GM21723 (cell line): ENCODE measurements around the gene MBD3L5.
"Not testable (repeated sequence)": the region's sequence is repeated elsewhere in the genome, so short reads cannot be mapped to it uniquely, and the experiment has no call there.

Experiments
- ATAC-seq: cut with Tn5 transposase; IDR thresholded peaks from one replicate; pipeline ENCODE4 v1.9.1; 2021; ENCODE audit warnings: mild to moderate bottlenecking, moderate library complexity; ENCODE audit not compliant: unreplicated experiment

The MBD3L5 gene

DNA sequence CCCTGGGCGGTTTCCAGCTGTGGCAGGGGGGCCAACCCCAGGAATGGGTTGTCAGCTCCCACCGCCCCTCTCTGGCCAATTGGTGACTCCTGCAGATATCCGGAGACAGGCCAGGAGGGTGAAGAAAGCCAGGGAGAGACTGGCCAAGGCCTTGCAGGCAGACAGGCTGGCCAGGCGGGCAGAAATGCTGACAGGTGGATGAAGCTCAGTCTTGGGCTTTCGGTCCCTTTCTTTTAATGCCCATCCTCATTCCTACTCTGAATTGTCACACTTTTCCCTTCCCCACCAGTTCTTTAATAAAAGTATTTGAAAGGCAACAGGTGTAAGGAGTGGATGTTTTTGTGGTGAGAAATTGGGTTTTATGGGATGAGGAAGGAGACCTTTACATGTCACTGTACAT, 21.0 kb downstream of the MBD3L5 start:
- ATAC-seq: not testable (repeated sequence)

DNA sequence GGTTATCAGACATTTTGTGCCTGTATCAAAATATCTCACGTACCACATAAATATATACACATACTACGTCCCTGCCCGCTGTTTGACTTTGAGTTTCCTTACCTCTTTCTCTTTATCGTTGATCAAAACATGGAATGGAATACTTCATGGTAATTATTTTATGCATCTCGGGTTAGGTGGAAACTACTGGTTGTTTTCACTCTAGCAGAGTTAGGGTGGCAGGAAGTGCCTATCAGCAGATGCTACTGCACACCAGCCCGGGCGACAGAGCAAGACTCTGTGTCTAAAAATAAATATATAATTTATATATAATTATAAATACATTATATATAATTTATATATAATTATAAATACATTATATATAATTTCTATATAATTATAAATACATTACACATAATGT, 22.5 kb downstream of the MBD3L5 start:
- ATAC-seq: not testable (repeated sequence)

DNA sequence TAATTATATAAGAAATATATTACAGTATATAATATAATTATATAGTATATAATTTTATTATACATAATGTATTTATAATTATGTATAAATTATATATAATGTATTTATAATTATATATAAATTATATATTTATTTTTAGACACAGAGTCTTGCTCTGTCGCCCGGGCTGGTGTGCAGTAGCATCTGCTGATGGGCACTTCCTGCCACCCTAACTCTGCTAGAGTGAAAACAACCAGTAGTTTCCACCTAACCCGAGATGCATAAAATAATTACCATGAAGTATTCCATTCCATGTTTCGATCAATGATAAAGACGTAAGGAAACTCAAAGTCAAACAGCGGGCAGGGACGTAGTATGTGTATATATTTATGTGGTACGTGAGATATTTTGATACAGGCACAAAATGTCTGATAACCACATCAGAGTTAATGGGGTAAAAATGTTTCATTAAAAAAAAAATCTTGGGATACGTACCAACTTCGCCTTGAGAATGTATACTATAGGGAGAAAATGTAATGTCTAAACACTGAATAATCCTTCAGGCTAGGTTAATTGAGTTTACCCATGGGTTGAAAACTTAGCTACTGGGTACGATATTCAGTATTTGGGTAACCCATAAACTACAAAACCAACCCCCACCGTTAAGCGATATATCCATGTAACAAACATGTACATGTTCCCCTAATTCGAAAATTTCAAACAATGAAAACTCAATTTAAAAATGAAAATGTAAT, 24.4 kb downstream of the MBD3L5 start:
- ATAC-seq: not testable (repeated sequence)

DNA sequence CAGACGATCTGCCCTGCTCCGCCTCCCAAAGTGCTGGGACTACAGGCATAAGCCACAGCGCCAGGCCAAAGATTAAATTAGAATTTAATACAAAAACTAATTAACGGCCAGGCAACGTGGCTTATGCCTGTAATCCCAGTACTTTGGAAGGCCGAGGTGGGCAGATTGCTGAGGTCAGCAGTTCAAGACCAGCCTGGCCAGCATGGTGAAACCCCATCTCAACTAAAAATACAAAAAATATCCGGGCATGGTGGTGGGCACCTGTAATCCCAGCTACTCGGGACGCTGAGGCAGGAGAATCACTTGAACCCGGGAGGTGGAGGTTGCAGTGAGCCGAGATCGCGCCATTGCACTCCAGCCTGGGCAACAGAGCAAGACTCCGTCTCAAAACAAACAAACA, 25.3 kb downstream of the MBD3L5 start:
- ATAC-seq: not testable (repeated sequence)

DNA sequence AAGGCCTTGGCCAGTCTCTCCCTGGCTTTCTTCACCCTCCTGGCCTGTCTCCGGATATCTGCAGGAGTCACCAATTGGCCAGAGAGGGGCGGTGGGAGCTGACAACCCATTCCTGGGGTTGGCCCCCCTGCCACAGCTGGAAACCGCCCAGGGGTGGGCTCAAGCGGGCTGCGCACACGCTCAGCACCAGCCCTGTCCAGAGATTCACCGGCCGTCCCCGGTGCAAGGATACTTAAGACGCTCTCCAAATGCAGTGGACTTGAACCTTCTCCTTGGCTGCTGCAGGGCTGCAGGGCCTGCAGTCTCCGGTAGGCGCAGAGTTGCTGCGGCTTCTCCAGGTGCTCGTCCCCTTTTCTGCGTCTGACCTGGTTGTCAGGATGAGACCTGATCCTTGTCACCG, 26.0 kb downstream of the MBD3L5 start:
- ATAC-seq: not testable (repeated sequence)

DNA sequence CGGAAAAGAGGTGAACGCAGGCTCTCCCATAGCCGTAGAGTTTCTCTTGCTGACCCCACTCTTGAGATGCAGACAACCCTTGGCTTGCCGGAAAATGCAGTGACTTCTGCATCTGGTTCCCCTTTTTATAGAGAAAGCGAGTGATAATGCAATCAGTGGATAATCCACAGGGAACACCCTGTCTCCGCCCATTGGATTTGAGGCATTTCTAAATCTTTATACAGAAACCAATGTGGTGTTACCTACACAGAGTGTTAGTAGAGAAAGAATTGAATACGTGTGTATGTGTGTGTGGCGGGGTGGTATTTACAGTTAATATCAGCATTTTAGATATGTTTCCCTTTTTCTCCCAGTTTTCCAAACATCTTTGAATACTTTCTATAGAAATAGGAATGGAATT, 28.2 kb downstream of the MBD3L5 start, which contains the start of gene MBD3L3:
MBD3L3 (minus strand) TSS at position 101 of the 400 bp plus-strand sequence; CDS start at position 30, 71 bp downstream.
- not testable (repeated sequence) for ATAC-seq

DNA sequence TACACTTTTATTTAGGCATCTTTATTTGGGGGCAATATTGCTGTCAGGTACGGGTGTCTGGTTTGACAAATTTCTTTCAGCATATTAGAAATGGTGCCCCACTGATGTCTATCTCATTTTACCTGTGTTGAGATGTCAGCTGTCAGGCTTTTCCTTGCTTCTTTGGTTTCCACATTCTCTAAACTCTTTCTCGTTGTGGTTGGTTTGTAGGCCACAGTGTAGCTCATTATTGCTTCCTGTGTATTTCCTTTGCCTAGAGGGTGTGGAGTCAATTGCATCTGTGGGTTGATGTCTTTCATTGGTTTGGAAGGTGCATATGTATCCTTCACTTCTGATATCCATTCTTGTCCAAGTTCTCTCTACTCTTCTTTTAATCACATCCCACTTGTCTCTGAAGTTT, 29.6 kb downstream of the MBD3L5 start:
- ATAC-seq: not testable (repeated sequence)

DNA sequence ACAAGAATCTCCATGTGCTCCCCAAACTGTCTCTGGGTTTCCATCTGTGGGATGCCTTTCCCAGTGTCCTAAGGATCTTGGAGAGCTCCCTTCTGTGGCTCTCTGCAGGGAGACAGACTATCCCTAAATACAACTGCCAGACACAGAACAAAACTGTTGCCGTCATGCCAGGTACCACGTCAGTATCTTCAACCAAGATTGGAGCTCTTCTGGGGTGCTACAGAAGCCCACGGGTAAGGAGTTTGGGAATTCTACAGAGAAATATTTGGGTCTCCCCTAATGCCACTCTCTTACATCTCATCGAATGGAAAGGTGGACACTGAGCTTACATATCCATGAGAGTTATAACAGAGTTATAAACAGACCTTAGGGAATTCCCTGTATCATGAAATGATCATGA, 33.0 kb downstream of the MBD3L5 start:
- ATAC-seq: no peak

DNA sequence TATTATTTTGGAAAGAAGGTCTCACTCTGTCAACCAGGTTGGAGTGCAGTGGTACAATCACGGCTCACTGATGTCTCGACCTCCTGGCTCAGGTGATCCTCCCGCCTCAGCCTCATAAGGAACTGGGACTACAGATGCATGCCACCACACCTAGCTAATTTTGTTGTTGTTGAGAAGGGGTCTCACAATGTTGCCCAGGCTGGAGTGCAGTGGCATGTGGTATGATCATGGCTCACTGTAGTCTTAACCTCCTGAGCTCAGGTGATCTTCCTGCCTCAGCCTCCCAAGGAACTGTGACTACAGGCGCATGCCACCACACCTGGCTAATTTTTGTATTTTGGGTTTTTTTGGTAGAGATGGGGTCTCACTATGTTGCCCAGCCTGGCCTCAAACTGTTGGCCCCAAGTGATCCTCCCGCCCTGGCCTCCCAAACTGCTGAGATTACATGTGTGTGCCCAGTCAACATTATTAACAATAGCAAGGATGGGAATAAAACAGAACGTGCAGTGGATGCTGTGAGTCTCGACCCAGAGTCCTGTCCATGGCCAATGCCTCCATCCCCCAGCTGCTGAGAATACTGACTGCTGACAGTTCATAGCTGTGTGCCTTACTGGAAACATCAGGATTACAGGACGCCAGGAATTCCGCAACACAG, 33.5 kb downstream of the MBD3L5 start:
- no peak for ATAC-seq

DNA sequence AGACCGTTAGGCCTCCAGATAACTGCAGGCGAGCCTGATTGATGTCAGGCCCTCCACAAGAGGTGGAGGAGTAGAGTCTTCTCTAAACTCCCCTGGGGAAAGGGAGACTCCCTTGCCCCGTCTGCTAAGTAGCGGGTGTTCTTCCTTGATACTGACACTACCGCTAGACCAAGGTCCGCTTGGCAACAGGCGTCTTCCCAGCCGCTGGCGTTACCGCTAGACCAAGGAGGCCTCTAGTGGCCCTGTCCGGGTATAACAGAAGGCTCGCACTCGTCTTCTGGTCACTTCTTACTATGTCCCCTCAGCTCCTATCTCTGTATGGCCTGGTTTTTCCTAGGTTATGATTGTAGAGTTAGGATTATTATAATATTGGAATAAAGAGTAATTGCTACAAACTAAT, 36.7 kb downstream of the MBD3L5 start:
- ATAC-seq: not testable (repeated sequence)

DNA sequence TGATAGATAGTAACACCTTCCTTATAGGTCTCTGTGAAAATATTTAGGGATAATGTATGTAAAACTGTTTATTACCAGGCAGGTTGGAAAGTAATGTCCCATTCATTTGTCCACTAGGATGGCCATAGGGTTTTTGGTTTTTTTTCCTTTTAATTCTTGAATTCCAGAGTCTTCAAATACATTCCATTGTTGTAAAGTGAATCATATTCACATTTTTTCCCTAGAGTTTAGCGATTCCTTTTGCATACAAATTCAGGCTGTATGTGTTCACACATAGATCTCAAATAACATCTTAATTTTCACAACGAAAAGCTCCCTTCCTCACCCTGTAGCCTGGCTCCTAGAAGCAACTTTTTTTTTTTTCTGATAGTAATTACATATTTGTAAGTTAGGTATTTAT, 37.3 kb downstream of the MBD3L5 start:
- no peak for ATAC-seq

DNA sequence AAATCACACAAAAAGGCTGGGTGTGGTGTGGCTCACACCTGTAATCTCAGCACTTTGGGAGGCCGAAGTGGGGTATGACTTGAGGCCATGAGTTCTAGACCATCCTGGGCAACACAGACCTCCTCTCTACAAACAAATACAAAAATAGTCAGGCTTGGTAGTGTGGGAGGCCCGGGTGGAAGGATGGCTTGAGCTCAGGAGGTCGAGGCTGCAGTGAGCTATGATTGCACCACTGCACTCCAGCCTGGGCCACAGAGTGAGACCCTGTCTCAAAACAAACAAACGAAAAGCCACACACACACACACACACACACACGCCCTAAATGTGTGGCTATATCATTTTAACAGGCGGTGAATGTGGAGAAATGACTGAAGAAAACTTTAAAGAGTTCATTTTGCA, 38.2 kb downstream of the MBD3L5 start:
- ATAC-seq: no peak

DNA sequence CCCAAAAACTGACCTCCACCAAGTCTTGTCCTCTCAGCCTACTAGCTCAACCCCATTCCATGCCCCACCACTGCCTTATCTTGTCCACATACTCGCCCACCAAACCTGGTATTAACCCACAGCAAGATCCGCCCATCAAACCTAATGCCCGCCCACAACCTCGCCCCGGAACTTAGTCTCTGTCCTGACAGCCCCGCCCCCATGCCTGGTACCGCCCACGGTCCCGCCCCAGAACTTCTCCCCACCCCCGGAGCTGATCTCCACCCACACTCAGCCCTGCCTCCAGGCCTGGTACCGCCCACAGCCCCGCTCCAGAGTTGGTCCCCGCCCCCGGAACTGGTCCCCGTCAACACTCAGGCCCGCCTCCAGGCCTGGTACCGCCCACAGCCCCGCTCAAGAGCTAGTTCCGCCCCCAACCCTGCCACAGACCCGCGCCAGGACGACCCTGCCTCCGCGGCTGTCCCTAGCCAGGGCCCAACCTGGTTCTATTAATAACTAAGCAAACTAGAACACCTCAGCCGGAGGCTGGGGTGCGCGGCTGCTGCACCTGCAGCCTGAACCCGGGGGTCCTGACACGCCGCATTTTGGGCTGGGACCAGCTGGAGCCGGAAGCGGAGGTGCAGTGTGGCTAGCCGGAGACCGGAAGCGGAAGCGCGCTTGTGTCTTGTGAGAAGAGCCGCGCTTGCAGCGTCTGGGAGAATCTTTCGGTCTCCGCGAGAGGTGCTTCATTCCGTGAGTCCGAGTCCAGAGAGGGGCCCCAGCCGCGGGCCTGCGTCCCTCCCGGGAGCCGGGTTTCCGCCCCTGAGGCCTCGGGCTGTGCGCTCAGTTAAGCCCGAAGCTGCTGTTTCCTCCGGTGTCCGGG, 38.9 kb downstream of the MBD3L5 start, which contains the start of gene ZNF557:
ZNF557 (plus strand) TSS at position 662 of the 862 bp plus-strand sequence. CDS start 5,372 bp downstream, outside the sequence.
- peak; percentile 90 for ATAC-seq

DNA sequence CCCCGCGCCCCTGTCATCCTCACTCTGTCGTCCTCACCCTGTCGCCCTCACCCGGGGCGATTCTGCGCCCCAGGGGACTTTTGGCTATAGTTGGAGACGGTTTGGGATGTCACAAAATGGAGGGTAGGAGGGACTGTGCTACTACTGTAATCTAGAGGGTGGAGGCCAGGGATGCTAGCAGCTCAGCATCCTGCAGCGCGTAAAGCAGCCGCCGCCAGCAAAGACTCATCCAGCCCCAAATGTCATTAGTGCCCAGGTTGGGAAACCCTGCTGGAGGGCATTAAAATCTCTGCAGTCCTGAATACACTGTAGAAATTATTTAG, 39.5 kb downstream of the MBD3L5 start:
- ATAC-seq: no peak

DNA sequence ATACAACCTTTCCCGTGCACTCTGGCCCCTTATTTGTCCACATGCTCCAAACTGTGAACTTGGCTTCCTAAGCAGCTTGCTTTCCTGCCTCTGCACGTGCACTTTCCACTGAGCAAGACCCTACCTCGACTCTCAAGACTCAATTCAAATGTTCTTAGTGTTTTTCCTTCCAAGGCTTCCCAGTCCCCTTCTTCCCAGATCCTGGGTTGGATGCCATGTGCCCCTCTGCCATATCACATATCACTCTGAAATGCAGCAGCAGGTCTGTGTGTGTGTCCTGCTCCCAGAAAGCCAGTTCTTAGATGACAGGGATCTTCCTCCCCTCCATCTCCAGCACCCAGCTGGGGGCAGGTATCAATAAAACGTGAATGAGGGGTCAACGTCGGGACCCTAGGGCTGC, 42.2 kb downstream of the MBD3L5 start:
- no peak for ATAC-seq

DNA sequence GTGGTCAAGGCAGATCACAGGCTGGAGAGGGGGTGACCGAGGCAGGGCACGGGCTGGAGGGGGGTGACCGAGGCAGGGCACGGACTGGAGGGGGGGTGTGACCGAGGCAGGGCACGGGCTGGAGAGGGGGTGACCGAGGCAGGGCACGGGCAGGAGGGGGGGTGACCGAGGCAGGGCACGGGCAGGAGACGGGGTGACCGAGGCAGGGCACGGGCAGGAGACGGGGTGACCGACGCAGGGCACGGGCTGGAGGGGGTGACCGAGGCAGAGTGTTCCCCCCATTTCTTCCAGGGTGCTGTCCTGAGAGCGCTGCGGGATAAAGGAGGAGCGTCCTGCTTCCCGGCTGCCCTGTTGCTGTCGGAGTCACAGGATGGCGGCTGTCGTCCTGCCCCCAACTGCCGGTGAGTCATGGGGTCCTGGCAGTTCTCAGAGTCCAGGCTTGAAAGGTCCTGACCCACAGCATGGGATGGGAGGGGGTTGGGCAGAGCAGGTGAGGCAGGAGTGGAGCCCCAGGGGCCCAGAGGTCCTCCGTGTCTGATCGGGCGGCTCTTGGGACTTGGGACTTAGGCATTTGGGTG, 44.4 kb downstream of the MBD3L5 start:
- ATAC-seq: no peak

DNA sequence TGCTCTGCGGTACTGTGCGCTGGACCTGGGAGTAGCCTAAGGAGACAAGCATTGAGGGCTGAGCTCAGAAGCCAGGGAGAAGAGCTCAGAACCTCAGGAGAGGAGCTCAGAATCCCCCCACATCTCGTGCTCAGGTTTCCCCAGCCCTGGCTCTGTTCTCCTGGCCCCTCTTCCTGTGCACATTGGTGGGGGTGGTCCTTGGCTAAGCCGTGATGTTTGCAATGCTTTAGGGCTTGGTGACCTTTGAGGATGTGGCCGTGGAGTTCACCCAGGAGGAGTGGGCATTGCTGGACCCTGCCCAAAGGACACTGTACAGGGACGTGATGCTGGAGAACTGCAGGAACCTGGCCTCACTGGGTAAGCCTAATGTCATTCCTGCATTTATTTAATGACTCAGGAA, 45.8 kb downstream of the MBD3L5 start:
- no peak for ATAC-seq

DNA sequence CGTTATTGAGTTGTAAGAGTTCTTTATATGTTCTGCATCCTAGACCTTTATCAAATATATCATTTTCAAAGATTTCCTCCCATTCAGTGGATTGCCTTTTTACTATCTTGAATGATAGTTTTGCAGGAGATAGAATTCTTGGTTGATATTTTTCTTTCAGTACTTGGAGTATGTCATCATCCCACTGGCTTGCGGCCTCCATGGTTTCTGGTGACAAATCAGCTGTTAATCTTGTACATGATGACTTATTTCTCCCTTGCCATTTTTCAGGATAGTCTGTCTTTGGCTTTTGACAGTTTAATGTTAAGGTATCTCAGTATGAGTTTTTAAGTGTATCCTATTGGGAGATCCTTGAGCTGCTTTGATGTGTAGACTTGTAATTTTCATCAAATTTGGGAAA, 47.6 kb downstream of the MBD3L5 start:
- ATAC-seq: no peak
